Measurements from ENCODE around the gene LZTFL1.

LZTFL1 gene

GRCh38 chr3:45884368-45885201 is 42.7 kb upstream of the LZTFL1 start:
- TF ChIP-seq CTCF (IDR thresholded peaks at IDR 0.05; ENCODE audit: low read depth, low read length): no peak

GRCh38 chr3:45881078-45882022 is 39.4 kb upstream of the LZTFL1 start:
- TF ChIP-seq CTCF (IDR thresholded peaks at IDR 0.05; ENCODE audit: low read depth, low read length): no peak
- DNase-seq (ENCODE audit: extremely low read depth, low read depth): no peak

More at GRCh38 chr3:45884368-45885201, 42.7 kb upstream of the LZTFL1 start:
- no peak for DNase-seq (ENCODE audit: extremely low read depth, low read depth)

GRCh38 chr3:45880725-45881077 is 38.8 kb upstream of the LZTFL1 start:
- TF ChIP-seq CTCF (IDR thresholded peaks at IDR 0.05; ENCODE audit: low read depth, low read length): no peak
- no peak for DNase-seq (ENCODE audit: extremely low read depth, low read depth)

GRCh38 chr3:45878124-45878523 is 36.2 kb upstream of the LZTFL1 start:
- TF ChIP-seq CTCF (IDR thresholded peaks at IDR 0.05; ENCODE audit: low read depth, low read length): no peak
- no peak for DNase-seq (ENCODE audit: extremely low read depth, low read depth)

- TF ChIP-seq CTCF (IDR thresholded peaks at IDR 0.05; ENCODE audit: low read depth, low read length): no peak
- no peak for DNase-seq (ENCODE audit: extremely low read depth, low read depth)
Measured at GRCh38 chr3:45874677-45875346, 32.9 kb upstream of the LZTFL1 start.

- no peak for DNase-seq (ENCODE audit: extremely low read depth, low read depth)
Measured at GRCh38 chr3:45873638-45874037, 31.7 kb upstream of the LZTFL1 start.

More at GRCh38 chr3:45873638-45874037, 31.7 kb upstream of the LZTFL1 start:
- no peak for TF ChIP-seq CTCF (IDR thresholded peaks at IDR 0.05; ENCODE audit: low read depth, low read length)
